ENCODE measurements around the gene PRMT1. TPM values are rescaled to one million over a fixed set of nuclear protein-coding genes. Genes with fewer than 3 reads are reported as not detected.
A peak's percentile ranks its signal among the peaks of the same experiment; 100 is the strongest.

The PRMT1 gene
- total and polyA plus RNA-seq, 7 experiments from 2014 or later, result 73.1 to 169 (median 95.5) TPM

- Mint-ChIP-seq H3K4me3 (no peak overlapping the region), H3K27me3 (no peaks in the 10 kb centered on the region), H3K9me3 (peaks cover 0 to 2% (median 0%) of the 10 kb centered on the region in 11 donors), H3K27ac (no peak overlapping the region), H3K4me1 (peaks cover 9 to 27% (median 14%) of the 10 kb centered on the region in 7 donors), H3K36me3 (peaks cover 0 to 21% (median 6%) of the 10 kb centered on the region in 5 donors)
- intact Hi-C loops (cut with micrococcal nuclease), result loop anchor here in 1 of 2 donors (5.0 kb wide), 1 partner anchor 293 kb away; no protein-coding TSS in a partner anchor
- ChIA-PET POLR2A (interaction anchor here (1.4 to 1.5 kb wide), 2 partner anchors 9 to 182 kb away, joined by 3 to 4 read pairs; partner anchors contain the start of gene PRMT1), CTCF (interaction anchor here (0.5 to 1.3 kb wide), 2 partner anchors 179 to 235 kb away, joined by 3 to 4 read pairs; no protein-coding TSS in a partner anchor)
- Histone ChIP-seq H3K27ac (ENCODE audit: low read depth, low read length) (no peak overlapping the region), H3K9me3 (ENCODE audit: control insufficient read depth in 2 of 3, low read length in 3 of 3) (no peaks in the 10 kb centered on the region), H3K4me1 (ENCODE audit: control insufficient read depth in 2 of 2, insufficient read depth in 2 of 2, low read length in 2 of 2) (peaks cover 6 to 9% of the 10 kb centered on the region in 2 donors), H3K27me3 (ENCODE audit: control insufficient read depth in 2 of 2, insufficient read depth in 2 of 2, low read length in 2 of 2) (no peaks in the 10 kb centered on the region), H3K4me3 (ENCODE audit: low read length) (no peak overlapping the region), H3K36me3 (ENCODE audit: control insufficient read depth in 2 of 3, insufficient read depth in 3 of 3, low read length in 3 of 3) (peaks cover 3 to 65% (median 8%) of the 10 kb centered on the region in 3 experiments)
- no peak for DNase-seq
- no peak for ATAC-seq
Observed at GRCh38 chr19:49684983-49685553, 8.0 kb downstream of the PRMT1 start.

DNA sequence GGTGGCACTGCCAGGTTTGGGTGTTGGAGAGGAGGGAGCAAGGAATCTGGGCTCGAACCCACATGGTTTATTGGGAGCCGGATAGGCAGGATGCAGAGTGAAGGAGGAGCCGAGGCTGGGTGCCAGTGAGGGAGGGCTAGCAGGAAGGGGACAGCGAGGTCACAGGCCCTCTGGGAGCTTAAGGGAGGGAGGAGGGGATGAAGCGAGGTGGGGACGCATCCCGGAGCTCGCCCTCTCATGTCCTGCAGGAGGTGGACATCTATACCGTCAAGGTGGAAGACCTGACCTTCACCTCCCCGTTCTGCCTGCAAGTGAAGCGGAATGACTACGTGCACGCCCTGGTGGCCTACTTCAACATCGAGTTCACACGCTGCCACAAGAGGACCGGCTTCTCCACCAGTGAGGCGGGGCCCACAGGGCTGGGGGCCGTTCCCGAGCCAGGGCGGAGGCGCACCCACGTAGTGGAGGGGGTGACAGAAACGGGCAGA, 8.8 kb downstream of the PRMT1 start:
- peaks cover 14 to 29% (median 17%) of the 10 kb centered on the region in 7 donors for H3K4me1 Mint-ChIP-seq
- no peak overlapping the region for H3K4me3 ChIP-seq (ENCODE audit: low read length)
- intact Hi-C loops (cut with micrococcal nuclease), result no loop called here
- POLR2A ChIA-PET, result interaction anchor here (1.5 kb wide), 1 partner anchor 9 kb away, joined by 4 read pairs; the partner anchor contains the start of gene PRMT1
- H3K27ac ChIP-seq (ENCODE audit: low read depth, low read length), result no peak overlapping the region
- peaks cover 0 to 8% (median 7%) of the 10 kb centered on the region in 5 donors for H3K27me3 Mint-ChIP-seq
- H3K36me3 Mint-ChIP-seq, result peaks cover 0 to 20% (median 6%) of the 10 kb centered on the region in 5 donors
- peaks cover 0 to 3% (median 0%) of the 10 kb centered on the region in 11 donors for H3K9me3 Mint-ChIP-seq
- no peaks in the 10 kb centered on the region for H3K9me3 ChIP-seq (ENCODE audit: control insufficient read depth in 2 of 3, low read length in 3 of 3)
- DNase-seq (no peak), ATAC-seq (no peak)
- no peaks in the 10 kb centered on the region for H3K27me3 ChIP-seq (ENCODE audit: control insufficient read depth in 2 of 2, insufficient read depth in 2 of 2, low read length in 2 of 2)
- H3K4me3 Mint-ChIP-seq, result no peak overlapping the region
- peaks cover under 1 to 11% of the 10 kb centered on the region in 2 donors for H3K4me1 ChIP-seq (ENCODE audit: control insufficient read depth in 2 of 2, insufficient read depth in 2 of 2, low read length in 2 of 2)
- no peak overlapping the region for H3K27ac Mint-ChIP-seq
- CTCF ChIA-PET, result no interaction called here
- H3K36me3 ChIP-seq (ENCODE audit: control insufficient read depth in 2 of 3, insufficient read depth in 3 of 3, low read length in 3 of 3), result peaks cover 0 to 65% (median 8%) of the 10 kb centered on the region in 3 experiments

GRCh38 chr19:49686503-49687088, 9.5 kb downstream of the PRMT1 start:
- H3K4me1 Mint-ChIP-seq, result peaks cover 19 to 32% (median 22%) of the 10 kb centered on the region in 7 donors
- Histone ChIP-seq H3K9me3 (ENCODE audit: control insufficient read depth in 2 of 3, low read length in 3 of 3) (no peaks in the 10 kb centered on the region), H3K4me1 (ENCODE audit: control insufficient read depth in 2 of 2, insufficient read depth in 2 of 2, low read length in 2 of 2) (peaks cover 4 to 12% of the 10 kb centered on the region in 2 donors), H3K36me3 (ENCODE audit: control insufficient read depth in 2 of 3, insufficient read depth in 3 of 3, low read length in 3 of 3) (peaks cover 0 to 60% (median 8%) of the 10 kb centered on the region in 3 experiments), H3K27ac (ENCODE audit: low read depth, low read length) (no peak overlapping the region), H3K4me3 (ENCODE audit: low read length) (no peak overlapping the region), H3K27me3 (ENCODE audit: control insufficient read depth in 2 of 2, insufficient read depth in 2 of 2, low read length in 2 of 2) (no peaks in the 10 kb centered on the region)
- peaks cover 0 to 3% (median 0%) of the 10 kb centered on the region in 11 donors for H3K9me3 Mint-ChIP-seq
- intact Hi-C loops (cut with micrococcal nuclease), result no loop called here
- CTCF ChIA-PET, result interaction anchor here (0.7 kb wide), 1 partner anchor 180 kb away, joined by 3 read pairs; no protein-coding TSS in a partner anchor
- ATAC-seq (no peak), DNase-seq (no peak)
- H3K4me3 Mint-ChIP-seq, result no peak overlapping the region
- peaks cover 0 to 12% (median 9%) of the 10 kb centered on the region in 5 donors for H3K27me3 Mint-ChIP-seq
- POLR2A ChIA-PET, result interaction anchor here (1.5 kb wide), 1 partner anchor 10 kb away, joined by 4 read pairs; the partner anchor contains the start of gene PRMT1
- no peak overlapping the region for H3K27ac Mint-ChIP-seq
- peaks cover 0 to 19% (median 6%) of the 10 kb centered on the region in 5 donors for H3K36me3 Mint-ChIP-seq

GRCh38 chr19:49687150-49687549, 10.1 kb downstream of the PRMT1 start:
- ATAC-seq, result no peak
- no peak for DNase-seq
- H3K27ac Mint-ChIP-seq, result peak overlapping the region in 1 of 9 donors; percentile 25

DNA sequence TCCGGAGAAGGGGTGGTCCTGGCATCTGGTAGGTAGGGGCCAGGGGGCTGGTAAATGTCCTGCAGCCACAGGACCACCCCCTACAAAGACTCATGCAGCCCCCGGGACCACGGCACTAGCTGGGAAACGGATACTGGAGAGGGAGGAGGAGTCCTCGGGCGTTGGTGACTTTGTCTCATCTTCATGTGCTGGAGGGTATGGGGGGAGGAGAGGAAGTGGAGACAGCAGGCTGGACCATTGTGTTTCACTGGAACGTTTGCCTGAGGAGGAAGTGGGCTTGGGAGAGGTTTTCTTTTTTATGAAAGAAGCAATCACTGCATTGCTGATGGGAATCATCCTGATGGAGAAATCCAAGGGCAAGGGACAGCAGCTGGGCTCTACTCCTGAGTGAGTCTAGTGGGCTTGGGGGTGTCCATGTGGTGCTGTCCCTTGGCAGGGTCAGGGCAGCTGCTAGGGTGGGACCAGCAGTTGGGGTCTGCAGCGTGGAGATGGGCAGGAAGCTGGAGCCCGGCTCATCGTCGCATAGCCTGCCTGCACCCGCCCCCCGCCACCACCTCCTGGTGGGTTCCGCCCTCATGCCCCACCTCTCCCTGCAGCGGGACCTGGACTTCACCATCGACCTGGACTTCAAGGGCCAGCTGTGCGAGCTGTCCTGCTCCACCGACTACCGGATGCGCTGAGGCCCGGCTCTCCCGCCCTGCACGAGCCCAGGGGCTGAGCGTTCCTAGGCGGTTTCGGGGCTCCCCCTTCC, 10.7 kb downstream of the PRMT1 start:
- no peak for DNase-seq
- ChIA-PET CTCF (interaction anchor here (0.6 to 0.7 kb wide), 2 partner anchors 117 to 181 kb away, joined by 3 read pairs; no protein-coding TSS in a partner anchor), POLR2A (interaction anchor here (1.0 kb wide), 1 partner anchor 24 kb away, joined by 3 read pairs; no protein-coding TSS in a partner anchor)
- H3K27ac ChIP-seq (ENCODE audit: low read depth, low read length), result no peak overlapping the region
- Mint-ChIP-seq H3K4me3 (peak overlapping the region in 1 of 10 donors; percentile 25), H3K9me3 (peaks cover 0 to 3% (median 0%) of the 10 kb centered on the region in 11 donors), H3K27me3 (peaks cover 0 to 15% (median 9%) of the 10 kb centered on the region in 5 donors), H3K4me1 (peaks cover 20 to 38% (median 25%) of the 10 kb centered on the region in 7 donors), H3K27ac (peak overlapping the region in 2 of 9 donors; percentile 20 to 53), H3K36me3 (peaks cover 0 to 14% (median 6%) of the 10 kb centered on the region in 5 donors)
- intact Hi-C loops (cut with micrococcal nuclease), result no loop called here
- H3K4me1 ChIP-seq (ENCODE audit: control insufficient read depth in 2 of 2, insufficient read depth in 2 of 2, low read length in 2 of 2), result peaks cover 4 to 12% of the 10 kb centered on the region in 2 donors
- ATAC-seq, result no peak
- no peaks in the 10 kb centered on the region for H3K9me3 ChIP-seq (ENCODE audit: control insufficient read depth in 2 of 3, low read length in 3 of 3)
- peaks cover 0 to 49% (median 0%) of the 10 kb centered on the region in 3 experiments for H3K36me3 ChIP-seq (ENCODE audit: control insufficient read depth in 2 of 3, insufficient read depth in 3 of 3, low read length in 3 of 3)
- no peaks in the 10 kb centered on the region for H3K27me3 ChIP-seq (ENCODE audit: control insufficient read depth in 2 of 2, insufficient read depth in 2 of 2, low read length in 2 of 2)
- no peak overlapping the region for H3K4me3 ChIP-seq (ENCODE audit: low read length)

More at GRCh38 chr19:49687150-49687549, 10.1 kb downstream of the PRMT1 start:
- Histone ChIP-seq H3K27ac (ENCODE audit: low read depth, low read length) (no peak overlapping the region), H3K36me3 (ENCODE audit: control insufficient read depth in 2 of 3, insufficient read depth in 3 of 3, low read length in 3 of 3) (peaks cover 0 to 54% (median 3%) of the 10 kb centered on the region in 3 experiments), H3K27me3 (ENCODE audit: control insufficient read depth in 2 of 2, insufficient read depth in 2 of 2, low read length in 2 of 2) (no peaks in the 10 kb centered on the region), H3K4me3 (ENCODE audit: low read length) (no peak overlapping the region), H3K9me3 (ENCODE audit: control insufficient read depth in 2 of 3, low read length in 3 of 3) (no peaks in the 10 kb centered on the region), H3K4me1 (ENCODE audit: control insufficient read depth in 2 of 2, insufficient read depth in 2 of 2, low read length in 2 of 2) (peaks cover 4 to 12% of the 10 kb centered on the region in 2 donors)
- POLR2A ChIA-PET, result interaction anchor here (1.0 kb wide), 1 partner anchor 23 kb away, joined by 3 read pairs; no protein-coding TSS in a partner anchor
- intact Hi-C loops (cut with micrococcal nuclease), result no loop called here
- Mint-ChIP-seq H3K4me3 (no peak overlapping the region), H3K27me3 (peaks cover 0 to 12% (median 9%) of the 10 kb centered on the region in 5 donors), H3K9me3 (peaks cover 0 to 3% (median 0%) of the 10 kb centered on the region in 11 donors), H3K36me3 (peaks cover 0 to 19% (median 6%) of the 10 kb centered on the region in 5 donors), H3K4me1 (peaks cover 20 to 34% (median 22%) of the 10 kb centered on the region in 7 donors)
- CTCF ChIA-PET, result interaction anchor here (0.7 kb wide), 1 partner anchor 180 kb away, joined by 3 read pairs; no protein-coding TSS in a partner anchor

All from naive thymus-derived CD4-positive, alpha-beta T cell (primary cell).